GM19099 (cell line): ENCODE measurements around the gene LRRC4C.

Experiments used
- POLR2A ChIP-seq: IDR thresholded peaks from 3 replicates; pipeline ENCODE4 v1.6.1; 2011; ENCODE audit warnings: low read depth; ENCODE audit not compliant: insufficient read length; ENCODE audit errors: extremely low read depth

Gene LRRC4C

GRCh38 chr11:40722179-40722795 lies 737.2 kb downstream of the LRRC4C start:
- no peak for TF ChIP-seq POLR2A

GRCh38 chr11:40716344-40717130 lies 742.9 kb downstream of the LRRC4C start:
- TF ChIP-seq POLR2A, result no peak

GRCh38 chr11:40713083-40713482 lies 746.4 kb downstream of the LRRC4C start:
- TF ChIP-seq POLR2A, result no peak

GRCh38 chr11:40701027-40701426 lies 758.4 kb downstream of the LRRC4C start:
- no peak for TF ChIP-seq POLR2A

GRCh38 chr11:40689823-40690222 lies 769.6 kb downstream of the LRRC4C start:
- TF ChIP-seq POLR2A, result no peak

GRCh38 chr11:40688369-40688768 lies 771.1 kb downstream of the LRRC4C start:
- TF ChIP-seq POLR2A, result no peak

- TF ChIP-seq POLR2A, result no peak
Observed at GRCh38 chr11:40686765-40687164, 772.7 kb downstream of the LRRC4C start.

- no peak for TF ChIP-seq POLR2A
Observed at GRCh38 chr11:40683010-40683409, 776.4 kb downstream of the LRRC4C start.

GRCh38 chr11:40679276-40679675 lies 780.2 kb downstream of the LRRC4C start:
- no peak for TF ChIP-seq POLR2A

- TF ChIP-seq POLR2A, result no peak
Observed at GRCh38 chr11:40647295-40647694, 812.2 kb downstream of the LRRC4C start.

- TF ChIP-seq POLR2A, result no peak
Observed at GRCh38 chr11:40642284-40642683, 817.2 kb downstream of the LRRC4C start.

GRCh38 chr11:40619654-40620053 lies 839.8 kb downstream of the LRRC4C start:
- no peak for TF ChIP-seq POLR2A

- TF ChIP-seq POLR2A, result no peak
Observed at GRCh38 chr11:40606800-40607199, 852.7 kb downstream of the LRRC4C start.

- no peak for TF ChIP-seq POLR2A
Observed at GRCh38 chr11:40602866-40603552, 856.4 kb downstream of the LRRC4C start.

GRCh38 chr11:40597546-40598113 lies 861.8 kb downstream of the LRRC4C start:
- no peak for TF ChIP-seq POLR2A
